Nephron (organoid): ENCODE measurements around the gene SPIRE2.
"Not testable (repeated sequence)": the region's sequence is repeated elsewhere in the genome, so short reads cannot be mapped to it uniquely, and the experiment has no call there.

Experiments used
- H3K27ac Mint-ChIP-seq, 3 experiments: 2 replicates each; pipeline ENCODE4 v1.8.0; 2020; ENCODE audit warnings: mixed read lengths in 3 of 3, mild to moderate bottlenecking in 2 of 3, moderate library complexity in 1 of 3
- H3K27me3 Mint-ChIP-seq: 2 replicates; pipeline ENCODE4 v1.8.0; 2021; ENCODE audit warnings: low read depth, mild to moderate bottlenecking, moderate library complexity, mixed read lengths
- H3K36me3 Mint-ChIP-seq: 2 replicates; pipeline ENCODE4 v1.8.0; 2020; ENCODE audit warnings: low read depth, mixed read lengths
- H3K4me1 Mint-ChIP-seq: 2 replicates; pipeline ENCODE4 v1.8.0; 2020; ENCODE audit warnings: mixed read lengths
- H3K4me3 Mint-ChIP-seq, 3 experiments: 2 replicates each; pipeline ENCODE4 v1.8.0; 2020; ENCODE audit warnings: mild to moderate bottlenecking in 3 of 3, mixed read lengths in 3 of 3, moderate library complexity in 2 of 3
- H3K9me3 Mint-ChIP-seq: 2 replicates; pipeline ENCODE4 v1.8.0; 2020; ENCODE audit warnings: mixed read lengths
- TF ChIP-seq, protein P1 (sequence below), 3 experiments: fragments of 200-600 bp; sonication (generic); IDR thresholded peaks; one replicate each; pipeline ENCODE4 v1.5.0; 2021; ENCODE audit warnings: antibody characterized with exemption in 3 of 3; ENCODE audit not compliant: unreplicated experiment in 3 of 3

The SPIRE2 gene

GRCh38 chr16:89785523-89786155 lies 42.6 kb upstream of the SPIRE2 start:
- H3K27ac Mint-ChIP-seq = no peak overlapping the region
- H3K27me3 Mint-ChIP-seq = no peaks in the 10 kb centered on the region
- no peaks in the 10 kb centered on the region for H3K9me3 Mint-ChIP-seq
- peaks cover 38% of the 10 kb centered on the region for H3K36me3 Mint-ChIP-seq
- no peak overlapping the region for H3K4me3 Mint-ChIP-seq
- TF ChIP-seq, protein P1, sequence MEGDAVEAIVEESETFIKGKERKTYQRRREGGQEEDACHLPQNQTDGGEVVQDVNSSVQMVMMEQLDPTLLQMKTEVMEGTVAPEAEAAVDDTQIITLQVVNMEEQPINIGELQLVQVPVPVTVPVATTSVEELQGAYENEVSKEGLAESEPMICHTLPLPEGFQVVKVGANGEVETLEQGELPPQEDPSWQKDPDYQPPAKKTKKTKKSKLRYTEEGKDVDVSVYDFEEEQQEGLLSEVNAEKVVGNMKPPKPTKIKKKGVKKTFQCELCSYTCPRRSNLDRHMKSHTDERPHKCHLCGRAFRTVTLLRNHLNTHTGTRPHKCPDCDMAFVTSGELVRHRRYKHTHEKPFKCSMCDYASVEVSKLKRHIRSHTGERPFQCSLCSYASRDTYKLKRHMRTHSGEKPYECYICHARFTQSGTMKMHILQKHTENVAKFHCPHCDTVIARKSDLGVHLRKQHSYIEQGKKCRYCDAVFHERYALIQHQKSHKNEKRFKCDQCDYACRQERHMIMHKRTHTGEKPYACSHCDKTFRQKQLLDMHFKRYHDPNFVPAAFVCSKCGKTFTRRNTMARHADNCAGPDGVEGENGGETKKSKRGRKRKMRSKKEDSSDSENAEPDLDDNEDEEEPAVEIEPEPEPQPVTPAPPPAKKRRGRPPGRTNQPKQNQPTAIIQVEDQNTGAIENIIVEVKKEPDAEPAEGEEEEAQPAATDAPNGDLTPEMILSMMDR (IDR thresholded peaks at IDR 0.05; ENCODE audit: unreplicated experiment in 3 of 3) = no peak
- H3K4me1 Mint-ChIP-seq = no peaks in the 10 kb centered on the region

- H3K4me3 Mint-ChIP-seq = no peak overlapping the region
- TF ChIP-seq, protein P1 (IDR thresholded peaks at IDR 0.05; ENCODE audit: unreplicated experiment in 3 of 3) = no peak
- H3K27me3 Mint-ChIP-seq = no peaks in the 10 kb centered on the region
- H3K36me3 Mint-ChIP-seq = peaks cover 40% of the 10 kb centered on the region
- H3K9me3 Mint-ChIP-seq = no peaks in the 10 kb centered on the region
- no peaks in the 10 kb centered on the region for H3K4me1 Mint-ChIP-seq
- no peak overlapping the region for H3K27ac Mint-ChIP-seq
These were observed 41.6 kb upstream of the SPIRE2 start for GRCh38 chr16:89786474-89787364.

GRCh38 chr16:89787365-89787805 lies 40.9 kb upstream of the SPIRE2 start:
- H3K9me3 Mint-ChIP-seq = no peaks in the 10 kb centered on the region
- no peaks in the 10 kb centered on the region for H3K27me3 Mint-ChIP-seq
- H3K4me3 Mint-ChIP-seq = no peak overlapping the region
- H3K27ac Mint-ChIP-seq = no peak overlapping the region
- TF ChIP-seq, protein P1 (IDR thresholded peaks at IDR 0.05; ENCODE audit: unreplicated experiment in 3 of 3) = no peak
- no peaks in the 10 kb centered on the region for H3K4me1 Mint-ChIP-seq
- H3K36me3 Mint-ChIP-seq = peaks cover 42% of the 10 kb centered on the region

GRCh38 chr16:89791278-89791995 lies 36.8 kb upstream of the SPIRE2 start:
- Mint-ChIP-seq H3K9me3 (no peaks in the 10 kb centered on the region), H3K36me3 (peaks cover 36% of the 10 kb centered on the region), H3K4me3 (no peak overlapping the region), H3K27ac (no peak overlapping the region), H3K4me1 (no peaks in the 10 kb centered on the region), H3K27me3 (peaks cover 3% of the 10 kb centered on the region)
- TF ChIP-seq, protein P1 (IDR thresholded peaks at IDR 0.05; ENCODE audit: unreplicated experiment in 3 of 3) = no peak

- TF ChIP-seq, protein P1 (IDR thresholded peaks at IDR 0.05; ENCODE audit: unreplicated experiment in 3 of 3) = peak; percentile 62 to 78 (median 70)
- H3K27ac Mint-ChIP-seq, H3K9me3 Mint-ChIP-seq, H3K4me3 Mint-ChIP-seq, H3K27me3 Mint-ChIP-seq, H3K4me1 Mint-ChIP-seq: not testable (repeated sequence)
- H3K36me3 Mint-ChIP-seq = peaks cover 32% of the 10 kb centered on the region
These were observed 35.2 kb upstream of the SPIRE2 start for GRCh38 chr16:89793092-89793491.
